Upper lobe of right lung (tissue), 1 donor: ENCODE results near the gene LRCH1. TPM values are rescaled to one million over a fixed set of nuclear protein-coding genes. Genes with fewer than 3 reads are reported as not detected.

Source experiments
- ATAC-seq: fragments of 200-7000 bp; cut with Tn5 transposase; one replicate; pipeline ENCODE4 v1.9.1; 2020; ENCODE audit warnings: mild to moderate bottlenecking, moderate library complexity
- DNase-seq: peaks from one replicate; pipeline ENCODE4 v3.0.0-alpha.2; 2020
- H3K27ac ChIP-seq: fragments of 200-600 bp; one replicate; pipeline ENCODE4 v1.8.0; 2022
- H3K27me3 ChIP-seq: fragments of 200-600 bp; one replicate; pipeline ENCODE4 v1.8.0; 2022; ENCODE audit warnings: mild to moderate bottlenecking
- H3K36me3 ChIP-seq: fragments of 200-600 bp; one replicate; pipeline ENCODE4 v1.8.0; 2022
- H3K4me1 ChIP-seq: fragments of 200-600 bp; one replicate; pipeline ENCODE4 v1.8.0; 2022
- H3K4me3 ChIP-seq: fragments of 200-600 bp; one replicate; pipeline ENCODE4 v1.8.0; 2022; ENCODE audit warnings: mild to moderate bottlenecking
- H3K9me3 ChIP-seq: fragments of 200-600 bp; one replicate; pipeline ENCODE4 v1.8.0; 2022
- intact Hi-C: fragments of 100-400 bp; cut with DNase I; formaldehyde crosslinking; loops from one replicate; pipeline ENCODE4 v1.11.0; 2022
- total RNA-seq: library from RNA; stranded (reverse); fragmentation: NEBNext Ultra II Directional; extraction: Animal tissue kit (Norgen Biotek cat#: 25700); gene quantifications from one replicate; pipeline ENCODE4 v1.2.1, GENCODE V29; 2021
- TF ChIP-seq, protein P1 (sequence below): fragments of 200-600 bp; IDR thresholded peaks from one replicate; pipeline ENCODE4 v1.8.0; 2022; ENCODE audit warnings: antibody characterized with exemption
- donor health status: DM: no; HTN: yes; CAD: no; lungs with severe emphysema.

Gene LRCH1
- total RNA-seq, 1 donor from 2014 or later, result 32.0 TPM

DNA sequence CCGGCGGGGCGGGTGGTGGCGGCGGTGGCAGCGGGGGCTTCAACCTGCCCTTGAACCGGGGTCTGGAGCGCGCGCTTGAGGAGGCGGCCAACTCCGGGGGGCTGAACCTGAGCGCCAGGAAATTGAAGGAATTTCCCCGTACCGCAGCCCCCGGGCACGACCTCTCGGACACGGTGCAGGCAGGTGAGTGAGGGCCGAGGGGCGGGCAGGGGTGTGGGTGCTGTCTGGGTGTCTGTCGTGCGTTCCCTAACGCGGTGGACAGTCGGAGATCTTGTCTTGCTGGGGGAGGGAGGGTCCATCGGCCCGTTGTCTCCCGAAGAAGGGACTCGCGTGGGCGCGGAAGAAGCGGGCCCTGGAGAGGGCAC, 533 bp downstream of the LRCH1 start:
- TF ChIP-seq, protein P1, sequence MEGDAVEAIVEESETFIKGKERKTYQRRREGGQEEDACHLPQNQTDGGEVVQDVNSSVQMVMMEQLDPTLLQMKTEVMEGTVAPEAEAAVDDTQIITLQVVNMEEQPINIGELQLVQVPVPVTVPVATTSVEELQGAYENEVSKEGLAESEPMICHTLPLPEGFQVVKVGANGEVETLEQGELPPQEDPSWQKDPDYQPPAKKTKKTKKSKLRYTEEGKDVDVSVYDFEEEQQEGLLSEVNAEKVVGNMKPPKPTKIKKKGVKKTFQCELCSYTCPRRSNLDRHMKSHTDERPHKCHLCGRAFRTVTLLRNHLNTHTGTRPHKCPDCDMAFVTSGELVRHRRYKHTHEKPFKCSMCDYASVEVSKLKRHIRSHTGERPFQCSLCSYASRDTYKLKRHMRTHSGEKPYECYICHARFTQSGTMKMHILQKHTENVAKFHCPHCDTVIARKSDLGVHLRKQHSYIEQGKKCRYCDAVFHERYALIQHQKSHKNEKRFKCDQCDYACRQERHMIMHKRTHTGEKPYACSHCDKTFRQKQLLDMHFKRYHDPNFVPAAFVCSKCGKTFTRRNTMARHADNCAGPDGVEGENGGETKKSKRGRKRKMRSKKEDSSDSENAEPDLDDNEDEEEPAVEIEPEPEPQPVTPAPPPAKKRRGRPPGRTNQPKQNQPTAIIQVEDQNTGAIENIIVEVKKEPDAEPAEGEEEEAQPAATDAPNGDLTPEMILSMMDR, result no peak
- Histone ChIP-seq H3K4me1 (peaks cover 15% of the 10 kb centered on the region), H3K27ac (peak overlapping the region; percentile 90), H3K27me3 (no peaks in the 10 kb centered on the region), H3K4me3 (peak overlapping the region; percentile 98), H3K9me3 (no peaks in the 10 kb centered on the region), H3K36me3 (no peaks in the 10 kb centered on the region)
- ATAC-seq (no peak), DNase-seq (peak; percentile 67)
- intact Hi-C loops, result loop anchor here (10.0 kb wide), 2 partner anchors 121 to 161 kb away; no protein-coding TSS in a partner anchor

GRCh38 chr13:46553886-46554858, 1.2 kb downstream of the LRCH1 start:
- peak overlapping the region; percentile 98 for H3K4me3 ChIP-seq
- H3K27me3 ChIP-seq, result no peaks in the 10 kb centered on the region
- peaks cover 15% of the 10 kb centered on the region for H3K4me1 ChIP-seq
- intact Hi-C loops, result loop anchor here (10.0 kb wide), 2 partner anchors 121 to 161 kb away; no protein-coding TSS in a partner anchor
- ATAC-seq (peak; percentile 70), DNase-seq (peak; percentile 88)
- TF ChIP-seq, protein P1, result peak; percentile 37
- no peaks in the 10 kb centered on the region for H3K9me3 ChIP-seq
- peak overlapping the region; percentile 90 for H3K27ac ChIP-seq
- no peaks in the 10 kb centered on the region for H3K36me3 ChIP-seq

DNA sequence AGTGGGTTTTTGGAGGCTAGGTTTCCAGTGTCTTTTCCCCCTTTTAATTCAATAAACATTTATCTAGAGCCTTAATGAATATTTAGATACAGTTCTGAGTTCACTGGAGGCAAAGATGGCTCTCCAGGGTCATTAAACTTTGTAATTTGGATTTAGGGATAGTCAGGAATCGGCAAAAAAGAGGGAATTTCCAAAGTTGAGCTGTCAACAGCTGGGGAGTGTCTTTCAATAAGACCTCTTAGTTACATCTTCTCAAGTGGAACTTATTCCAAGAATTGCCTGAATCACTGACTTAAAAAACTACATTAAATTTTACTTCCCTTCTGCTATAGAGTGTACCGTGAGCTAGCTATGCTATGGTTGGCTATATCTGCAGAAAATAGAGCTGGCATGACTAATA, 2.0 kb downstream of the LRCH1 start:
- no peak for DNase-seq
- peaks cover 15% of the 10 kb centered on the region for H3K4me1 ChIP-seq
- intact Hi-C loops, result loop anchor here (10.0 kb wide), 2 partner anchors 120 to 160 kb away; no protein-coding TSS in a partner anchor

GRCh38 chr13:46555722-46556417, 2.9 kb downstream of the LRCH1 start:
- no peaks in the 10 kb centered on the region for H3K36me3 ChIP-seq
- no peaks in the 10 kb centered on the region for H3K9me3 ChIP-seq
- no peak overlapping the region for H3K27ac ChIP-seq
- DNase-seq, result no peak
- peak overlapping the region; percentile 98 for H3K4me3 ChIP-seq
- intact Hi-C loops, result loop anchor here (10.0 kb wide), 2 partner anchors 119 to 159 kb away; no protein-coding TSS in a partner anchor
- ATAC-seq, result no peak
- H3K27me3 ChIP-seq, result no peaks in the 10 kb centered on the region
- TF ChIP-seq, protein P1, result no peak
- H3K4me1 ChIP-seq, result peaks cover 17% of the 10 kb centered on the region

More for the DNA sequence above, 2.0 kb downstream of the LRCH1 start:
- Histone ChIP-seq H3K27ac (peak overlapping the region; percentile 90), H3K4me3 (peak overlapping the region; percentile 98), H3K36me3 (no peaks in the 10 kb centered on the region), H3K27me3 (no peaks in the 10 kb centered on the region), H3K9me3 (no peaks in the 10 kb centered on the region)
- no peak for ATAC-seq
- TF ChIP-seq, protein P1, result no peak

DNA sequence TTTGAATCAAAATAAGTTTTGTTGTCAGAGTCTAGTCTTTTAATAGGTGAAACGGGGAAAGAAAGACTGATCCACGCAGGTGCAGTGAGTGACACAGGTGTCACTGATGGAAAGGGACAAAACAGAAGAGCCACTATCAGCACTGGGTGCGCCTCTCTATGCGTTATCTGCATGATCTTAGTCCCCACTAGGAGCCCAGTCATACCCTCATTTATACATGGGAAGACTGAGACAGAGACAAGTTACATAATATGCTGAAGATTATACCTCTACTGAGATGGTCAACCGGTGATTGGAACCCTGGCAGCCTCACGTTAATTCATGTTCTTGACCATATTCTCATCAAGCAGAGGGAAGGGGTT, 3.4 kb downstream of the LRCH1 start:
- TF ChIP-seq, protein P1, result no peak
- Histone ChIP-seq H3K9me3 (no peaks in the 10 kb centered on the region), H3K4me1 (peaks cover 18% of the 10 kb centered on the region), H3K27me3 (no peaks in the 10 kb centered on the region), H3K36me3 (no peaks in the 10 kb centered on the region), H3K27ac (no peak overlapping the region), H3K4me3 (no peak overlapping the region)
- no peak for DNase-seq
- intact Hi-C loops, result loop anchor here (10.0 kb wide), 2 partner anchors 118 to 158 kb away; no protein-coding TSS in a partner anchor
- ATAC-seq, result no peak
